HG03575 (cell line): Measurements from ENCODE around the gene PADI1.

ENCODE experiments used
- ATAC-seq: cut with Tn5 transposase; IDR thresholded peaks from one replicate; pipeline ENCODE4 v1.9.1; 2021; ENCODE audit not compliant: unreplicated experiment, insufficient number of reproducible peaks, low FRiP score; ENCODE audit errors: extremely low read depth

Gene PADI1

GRCh38 chr1:17177651-17178050 lies 27.3 kb upstream of the PADI1 start:
- no peak for ATAC-seq

GRCh38 chr1:17181781-17182464 lies 23.0 kb upstream of the PADI1 start:
- ATAC-seq, result no peak

- no peak for ATAC-seq
Measured at GRCh38 chr1:17183388-17184160, 21.4 kb upstream of the PADI1 start.

DNA sequence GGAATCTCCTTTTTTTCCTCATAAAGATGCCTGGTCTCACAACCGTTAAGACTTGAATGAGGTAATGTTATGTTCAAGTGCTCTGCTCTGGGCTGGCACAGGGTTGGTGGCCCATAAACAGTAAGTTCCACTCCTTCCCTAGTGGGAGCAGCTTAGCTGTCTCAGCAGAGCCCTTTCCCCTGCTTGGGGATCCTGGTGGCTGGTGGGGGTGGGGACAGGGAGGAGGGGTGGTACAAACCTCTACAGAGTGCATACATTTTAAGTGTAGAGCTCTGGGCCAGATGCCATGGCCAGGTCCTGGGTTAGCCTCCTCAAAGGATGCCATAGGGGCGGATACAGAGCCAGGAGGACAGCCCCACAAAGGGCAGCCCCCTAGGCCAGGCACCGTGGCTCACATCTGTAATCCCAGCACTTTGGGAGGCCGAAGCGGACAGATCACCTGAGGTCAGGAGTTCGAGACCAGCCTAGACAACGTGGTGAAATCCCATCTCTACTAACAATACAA lies 20.7 kb upstream of the PADI1 start:
- no peak for ATAC-seq

DNA sequence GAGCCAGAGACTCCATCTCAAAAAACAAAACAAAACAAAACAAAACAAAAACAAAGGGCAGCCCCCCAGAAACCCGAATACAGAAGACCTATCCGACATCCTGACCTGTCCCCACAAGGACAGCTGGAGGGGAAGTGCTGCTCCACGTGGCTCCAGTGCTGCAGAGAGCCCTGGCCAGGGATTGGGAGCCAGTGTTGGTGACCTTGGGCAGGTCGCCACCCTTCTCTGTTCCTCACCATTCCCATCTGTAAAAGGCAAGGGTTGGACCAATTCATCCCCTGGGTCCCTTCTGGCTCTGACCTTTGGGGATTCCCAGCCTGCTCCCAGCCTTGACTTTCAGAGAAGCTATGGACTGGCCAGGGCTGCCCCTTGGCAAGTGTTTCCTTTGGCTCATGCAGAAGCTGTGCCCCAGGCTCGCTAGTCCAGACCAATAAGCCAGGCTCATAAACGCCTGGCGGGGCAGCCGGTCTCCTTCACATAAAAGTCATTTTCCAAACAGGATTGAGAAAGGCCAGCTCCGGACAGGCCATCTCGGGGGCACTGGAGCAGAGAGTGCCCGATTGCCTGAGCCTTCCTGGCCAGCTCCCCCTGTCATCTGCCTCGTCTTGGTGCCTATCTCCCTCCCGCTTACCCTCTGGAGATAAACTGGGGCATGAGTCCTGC lies 20.0 kb upstream of the PADI1 start:
- ATAC-seq, result no peak

- no peak for ATAC-seq
Measured at GRCh38 chr1:17185485-17185860, 19.5 kb upstream of the PADI1 start.

GRCh38 chr1:17186216-17186909 lies 18.6 kb upstream of the PADI1 start:
- ATAC-seq, result no peak

GRCh38 chr1:17187051-17187450 lies 17.9 kb upstream of the PADI1 start:
- ATAC-seq, result no peak

DNA sequence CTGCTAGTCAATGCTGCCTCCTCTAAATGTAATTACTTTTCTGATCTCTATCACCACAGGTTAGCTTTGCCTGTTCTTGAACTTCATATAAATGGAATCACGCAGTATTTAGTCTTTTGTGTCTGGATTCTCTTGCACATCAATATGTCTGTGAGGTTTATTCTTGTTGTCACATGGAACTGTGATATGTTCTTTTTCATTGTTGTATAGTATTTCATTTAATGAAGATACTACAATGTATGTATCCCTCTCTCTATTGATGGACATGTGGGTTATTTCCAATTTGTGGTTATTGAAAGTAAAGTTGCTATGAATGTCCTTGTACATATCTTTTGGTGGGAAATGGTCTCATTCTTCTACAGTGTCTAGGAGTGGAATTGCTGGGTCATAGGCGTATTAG lies 16.7 kb upstream of the PADI1 start:
- ATAC-seq, result no peak

- ATAC-seq, result no peak
Measured at GRCh38 chr1:17188889-17189631, 15.9 kb upstream of the PADI1 start.

DNA sequence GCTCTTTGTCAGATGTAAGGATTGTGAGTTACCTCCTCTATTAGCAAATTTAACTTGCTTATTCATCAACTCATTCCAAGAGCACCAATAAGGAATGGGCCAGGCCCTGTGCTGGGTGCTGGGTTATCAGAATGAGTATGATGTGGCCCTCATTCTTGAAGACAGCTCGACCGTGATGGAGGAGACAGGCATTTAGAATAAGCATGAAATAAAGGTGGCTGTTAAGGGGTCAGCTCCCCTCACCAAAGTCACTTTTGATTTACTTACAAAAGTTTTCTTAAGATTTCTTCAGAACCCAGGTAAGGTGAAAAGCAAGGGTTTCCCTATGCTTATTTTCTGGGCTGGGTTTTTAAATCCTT lies 15.3 kb upstream of the PADI1 start:
- ATAC-seq, result no peak

DNA sequence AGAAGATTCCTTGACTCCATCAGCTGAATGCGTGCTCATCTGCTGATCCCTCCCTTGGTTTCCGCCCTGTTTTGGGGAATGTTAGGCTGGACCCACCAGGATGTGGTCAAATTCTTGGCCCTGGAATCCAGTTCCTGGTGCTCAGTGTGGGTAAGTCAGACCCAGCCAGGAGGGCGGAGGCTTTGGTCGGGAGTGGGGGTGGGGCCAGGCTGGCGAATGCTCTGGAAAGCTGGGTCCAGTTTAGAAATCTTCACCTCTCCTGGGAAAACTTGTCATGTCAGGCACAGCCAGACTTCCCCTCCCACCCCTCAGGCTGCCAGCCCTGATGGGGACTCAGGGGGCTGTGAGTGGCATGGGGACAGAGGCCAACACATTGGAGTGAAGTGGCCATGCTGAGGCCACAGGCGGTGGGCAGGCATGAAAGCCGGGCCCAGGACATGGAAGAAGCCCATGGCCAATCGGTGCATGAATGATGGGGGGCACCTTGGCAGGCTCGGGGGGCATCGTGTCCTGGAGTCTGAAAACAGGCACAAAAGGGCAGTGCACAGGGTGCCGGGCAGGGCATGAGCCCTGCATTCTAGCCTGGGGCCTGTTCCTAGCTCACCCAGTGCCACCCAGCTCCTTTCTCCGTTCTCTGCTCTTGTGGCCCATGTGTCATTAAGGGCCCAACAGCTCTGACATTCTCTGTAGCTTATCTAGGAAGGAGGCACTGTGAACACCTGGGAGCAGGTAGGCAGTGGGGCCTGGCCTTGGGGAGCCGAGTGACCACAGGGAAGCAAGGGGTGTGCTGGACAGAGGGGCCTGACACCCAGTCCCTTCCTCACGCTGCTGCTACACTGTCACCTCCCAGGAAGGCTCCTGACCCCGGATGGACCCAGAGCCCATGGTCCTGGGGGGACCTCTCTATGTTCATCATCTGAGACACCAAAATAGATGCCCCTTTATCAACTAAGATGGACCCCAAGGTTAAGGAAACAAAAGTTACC lies 14.6 kb upstream of the PADI1 start:
- no peak for ATAC-seq

GRCh38 chr1:17191990-17192242 lies 13.0 kb upstream of the PADI1 start:
- no peak for ATAC-seq

GRCh38 chr1:17192394-17193221 lies 12.3 kb upstream of the PADI1 start:
- no peak for ATAC-seq

- ATAC-seq, result no peak
Measured at GRCh38 chr1:17193222-17194132, 11.5 kb upstream of the PADI1 start.

GRCh38 chr1:17194133-17194475 lies 10.8 kb upstream of the PADI1 start:
- no peak for ATAC-seq
